HFF-Myc (cell line): ENCODE results near the gene F2R.

Experiments used
- DNase-seq: peaks from one replicate; pipeline ENCODE4 v3.0.0-alpha.2; 2011; ENCODE audit warnings: low read depth; ENCODE audit errors: extremely low read depth
- H3K4me3 ChIP-seq: replicated peaks from 2 replicates; pipeline ENCODE4 v1.5.1; 2011; ENCODE audit warnings: low read depth, mild to moderate bottlenecking, control low read depth, low read length
- CTCF ChIP-seq: IDR thresholded peaks from 2 replicates; pipeline ENCODE4 v1.5.1; 2012; ENCODE audit warnings: mild to moderate bottlenecking, low read depth, low read length, control low read depth; ENCODE audit errors: missing control alignments

Gene F2R

GRCh38 chr5:76723906-76724305 is 8.0 kb downstream of the F2R start:
- no peak for DNase-seq
- no peak for TF ChIP-seq CTCF
- H3K4me3 ChIP-seq: no peak overlapping the region

GRCh38 chr5:76724871-76725270 is 8.9 kb downstream of the F2R start:
- no peak for DNase-seq
- TF ChIP-seq CTCF: no peak
- H3K4me3 ChIP-seq: no peak overlapping the region

- no peak overlapping the region for H3K4me3 ChIP-seq
- no peak for TF ChIP-seq CTCF
- DNase-seq: no peak
Observed at GRCh38 chr5:76728965-76729364, 13.0 kb downstream of the F2R start.

GRCh38 chr5:76729373-76730290 is 13.7 kb downstream of the F2R start:
- DNase-seq: no peak
- H3K4me3 ChIP-seq: no peak overlapping the region
- TF ChIP-seq CTCF: no peak

GRCh38 chr5:76732405-76733048 is 16.6 kb downstream of the F2R start:
- DNase-seq: no peak
- no peak overlapping the region for H3K4me3 ChIP-seq

GRCh38 chr5:76733049-76733417 is 17.1 kb downstream of the F2R start:
- no peak overlapping the region for H3K4me3 ChIP-seq
- no peak for TF ChIP-seq CTCF
- DNase-seq: no peak

More at GRCh38 chr5:76732405-76733048, 16.6 kb downstream of the F2R start:
- no peak for TF ChIP-seq CTCF
